HG03095 (cell line): ENCODE data around the gene UQCRC2.
"Not testable (repeated sequence)": the region's sequence is repeated elsewhere in the genome, so short reads cannot be mapped to it uniquely, and the experiment has no call there.

Source experiments
- ATAC-seq: cut with Tn5 transposase; IDR thresholded peaks from one replicate; pipeline ENCODE4 v1.9.1; 2021; ENCODE audit warnings: moderate library complexity; ENCODE audit not compliant: unreplicated experiment

UQCRC2 gene

GRCh38 chr16:21980032-21980431 is 26.9 kb downstream of the UQCRC2 start:
- no peak for ATAC-seq

- ATAC-seq = no peak
These were observed 28.9 kb downstream of the UQCRC2 start for GRCh38 chr16:21982108-21982507.

- no peak for ATAC-seq
These were observed 30.9 kb downstream of the UQCRC2 start for GRCh38 chr16:21984062-21984461.

GRCh38 chr16:21985524-21985923 is 32.4 kb downstream of the UQCRC2 start:
- ATAC-seq = no peak

GRCh38 chr16:21986692-21987246 is 33.6 kb downstream of the UQCRC2 start:
- no peak for ATAC-seq

- ATAC-seq = no peak
These were observed 34.3 kb downstream of the UQCRC2 start for GRCh38 chr16:21987498-21987897.

- no peak for ATAC-seq
These were observed 36.0 kb downstream of the UQCRC2 start for GRCh38 chr16:21989133-21989532.

- ATAC-seq = no peak
These were observed 36.6 kb downstream of the UQCRC2 start for GRCh38 chr16:21989751-21990150.

GRCh38 chr16:21990381-21990944 is 37.3 kb downstream of the UQCRC2 start:
- no peak for ATAC-seq

GRCh38 chr16:21991621-21992020 is 38.5 kb downstream of the UQCRC2 start:
- no peak for ATAC-seq

- ATAC-seq = no peak
These were observed 41.8 kb downstream of the UQCRC2 start for GRCh38 chr16:21994856-21995465.

- no peak for ATAC-seq
These were observed 43.9 kb downstream of the UQCRC2 start for GRCh38 chr16:21996923-21997696.

GRCh38 chr16:21997697-21998480 is 44.7 kb downstream of the UQCRC2 start:
- no peak for ATAC-seq

GRCh38 chr16:22001591-22001990 is 48.4 kb downstream of the UQCRC2 start:
- no peak for ATAC-seq

GRCh38 chr16:22002047-22002446 is 48.9 kb downstream of the UQCRC2 start:
- not testable (repeated sequence) for ATAC-seq

- ATAC-seq = no peak
These were observed 50.0 kb downstream of the UQCRC2 start for GRCh38 chr16:22003195-22003594.

GRCh38 chr16:22004341-22004740 is 51.2 kb downstream of the UQCRC2 start:
- ATAC-seq = no peak

- ATAC-seq = no peak
These were observed 52.6 kb downstream of the UQCRC2 start for GRCh38 chr16:22005746-22006145.

GRCh38 chr16:22006636-22007035 is 53.5 kb downstream of the UQCRC2 start:
- no peak for ATAC-seq

- ATAC-seq = no peak
These were observed 54.0 kb downstream of the UQCRC2 start for GRCh38 chr16:22007159-22007508.

GRCh38 chr16:22007509-22008214 is 54.5 kb downstream of the UQCRC2 start, which contains the start of gene MOSMO:
Gene MOSMO, plus strand, starts transcription at chr16:22008111. Its CDS starts 191 bp downstream, at chr16:22008302.
- ATAC-seq = no peak
